HCT116 (cell line): ENCODE data around the gene QSOX1. TPM values are rescaled to one million over a fixed set of nuclear protein-coding genes. Genes with fewer than 3 reads are reported as not detected.

Source experiments
- ATAC-seq: fragments of 200-7000 bp; cut with Tn5 transposase; 2 replicates; pipeline ENCODE4 v1.9.1; 2020; ENCODE audit warnings: mild to moderate bottlenecking, moderate library complexity
- BruUV-seq: library from RNA; stranded (reverse); fragments of 400-500 nt; replicated peaks from 2 replicates; lab custom pipeline; 2021; lab: Mats Ljungman, UMichigan
- CTCF ChIA-PET: fragments of 300-600 bp; sonication (Branson Sonifier 250); formaldehyde crosslinking; loops from one replicate; lab custom pipeline; 2021; ENCODE audit warnings: antibody characterized with exemption; lab: Charles Lee
- POLR2A ChIA-PET: fragments of 300-600, 350-600 bp; sonication (Branson Sonifier 250); formaldehyde crosslinking; loops from one replicate; lab custom pipeline; 2021; ENCODE audit warnings: antibody characterized with exemption; lab: Charles Lee
- RAD21 ChIA-PET, 2 experiments: fragments of 300-600 bp; sonication (Branson Sonifier 250); formaldehyde crosslinking; loops; one replicate each; lab custom pipeline; 2023; ENCODE audit warnings: low total read pairs in 2 of 2; ENCODE audit not compliant: uncharacterized antibody in 2 of 2, unreplicated experiment in 2 of 2, low non-redundant PET in 1 of 2; lab: Charles Lee
- DNase-seq: peaks from one replicate; pipeline ENCODE4 v3.0.0-alpha.2; 2010; ENCODE audit warnings: low read depth, low spot score
- H2AFZ ChIP-seq: fragments of 200-600 bp; shearing (Covaris generic), sonication (generic); 2 replicates; pipeline ENCODE4 v1.6.1; 2017; ENCODE audit warnings: low read depth, mixed run types, mixed read lengths, antibody characterized with exemption, low read length; ENCODE audit not compliant: poor library complexity, severe bottlenecking
- H3K27ac ChIP-seq: 2 replicates; pipeline ENCODE4 v1.5.1; 2012; ENCODE audit warnings: low read depth, low read length
- H3K27me3 ChIP-seq: fragments of 200-600 bp; sonication (generic); 2 replicates; pipeline ENCODE4 v1.6.1; 2016; ENCODE audit warnings: mixed run types, low read length, mixed read lengths; ENCODE audit not compliant: insufficient read depth
- H3K36me3 ChIP-seq, 2 experiments: fragments of 200-500 bp in 1 of 2; fragments of 200-600 bp in 1 of 2; sonication (Bioruptor generic) in 1 of 2; sonication (generic) in 1 of 2; 2 replicates each; pipeline versions ENCODE4 v1.5.1 to v1.6.1; 2014 to 2016; ENCODE audit warnings: low read length in 2 of 2, inconsistent platforms in 1 of 2, mixed read lengths in 1 of 2, mixed run types in 1 of 2; ENCODE audit not compliant: insufficient read depth in 2 of 2, control insufficient read depth in 1 of 2
- H3K4me1 ChIP-seq, 2 experiments: fragments of 200-600 bp in 1 of 2; sonication (generic) in 1 of 2; 2 replicates each; pipeline versions ENCODE4 v1.5.1 to v1.6.1; 2012 to 2017; ENCODE audit warnings: low read length in 2 of 2, inconsistent platforms in 1 of 2, mild to moderate bottlenecking in 1 of 2, mixed read lengths in 1 of 2, mixed run types in 1 of 2, moderate library complexity in 1 of 2; ENCODE audit not compliant: insufficient read depth in 2 of 2, control insufficient read depth in 1 of 2
- H3K4me2 ChIP-seq: fragments of 200-600 bp; sonication (generic); 2 replicates; pipeline ENCODE4 v1.6.1; 2017; ENCODE audit warnings: mixed run types, low read length, mixed read lengths
- H3K4me3 ChIP-seq, 2 experiments: fragments of 200-600 bp in 1 of 2; sonication (generic) in 1 of 2; replicated peaks in 1 of 2; 2 replicates each; pipeline ENCODE4 v1.5.1; 2011 to 2016; ENCODE audit warnings: low read length in 2 of 2, control low read depth in 1 of 2, low read depth in 1 of 2, mild to moderate bottlenecking in 1 of 2, mixed read lengths in 1 of 2, mixed run types in 1 of 2
- H3K79me2 ChIP-seq: fragments of 200-600 bp; sonication (generic); 2 replicates; pipeline ENCODE4 v1.6.1; 2017; ENCODE audit warnings: mild to moderate bottlenecking, mixed run types, low read length, moderate library complexity, mixed read lengths; ENCODE audit not compliant: insufficient read depth
- H3K9ac ChIP-seq: fragments of 200-600 bp; sonication (generic); 2 replicates; pipeline ENCODE4 v1.6.1; 2016; ENCODE audit warnings: low read length, mixed read lengths
- H3K9me2 ChIP-seq: fragments of 200-600 bp; sonication (generic), shearing (Covaris generic); 2 replicates; pipeline ENCODE4 v1.6.1; 2017; ENCODE audit warnings: mixed run types, mild to moderate bottlenecking, moderate library complexity; ENCODE audit not compliant: insufficient read depth
- H3K9me3 ChIP-seq, 2 experiments: fragments of 200-500 bp in 1 of 2; fragments of 200-600 bp in 1 of 2; sonication (Bioruptor generic) in 1 of 2; sonication (generic) in 1 of 2; 2 replicates each; pipeline ENCODE4 v1.6.1; 2014 to 2017; ENCODE audit warnings: low read length in 2 of 2, mixed read lengths in 2 of 2, inconsistent platforms in 1 of 2, low read depth in 1 of 2, mild to moderate bottlenecking in 1 of 2, mixed run types in 1 of 2, moderate library complexity in 1 of 2; ENCODE audit not compliant: control insufficient read depth in 1 of 2, insufficient read depth in 1 of 2
- H4K20me1 ChIP-seq: fragments of 200-600 bp; sonication (generic), shearing (Covaris generic); 2 replicates; pipeline ENCODE4 v1.6.1; 2017; ENCODE audit warnings: mixed run types, mild to moderate bottlenecking, moderate library complexity; ENCODE audit not compliant: insufficient read depth
- CBX3 ChIP-seq: IDR thresholded peaks from 2 replicates; pipeline ENCODE4 v1.6.1; 2012; ENCODE audit warnings: low read depth
- EZH2 ChIP-seq: fragments of 200-600 bp; sonication (generic); IDR thresholded peaks from 2 replicates; pipeline ENCODE4 v1.6.1; 2017; ENCODE audit warnings: antibody characterized with exemption, mixed run types
- JUND ChIP-seq: IDR thresholded peaks from 2 replicates; pipeline ENCODE4 v1.6.1; 2012
- POLR2A ChIP-seq: IDR thresholded peaks from 2 replicates; pipeline ENCODE4 v1.7.0; 2011; ENCODE audit warnings: borderline replicate concordance; ENCODE audit not compliant: insufficient read depth, insufficient read length; ENCODE audit errors: extremely low read depth
- SIN3A ChIP-seq: IDR thresholded peaks from 2 replicates; pipeline ENCODE4 v1.6.1; 2012; ENCODE audit warnings: low read depth
- ZFX ChIP-seq: fragments of 450-650 bp; IDR thresholded peaks from 2 replicates; pipeline ENCODE4 v1.6.1; 2017
- intact Hi-C: fragments of 100-400 bp; cut with micrococcal nuclease; formaldehyde crosslinking; loops from 2 replicates; pipeline ENCODE4 v1.10.0; 2022
- total RNA-seq: library from RNA; stranded (reverse); gene quantifications from one replicate; pipeline ENCODE4 v1.2.1, GENCODE V29; 2021; ENCODE audit not compliant: unreplicated experiment
- TF ChIP-seq, protein P1 (sequence below): IDR thresholded peaks from 2 replicates; pipeline ENCODE4 v1.6.1; 2012
- TF ChIP-seq, protein P2 (sequence below): IDR thresholded peaks from 2 replicates; pipeline ENCODE4 v1.6.1; 2011; ENCODE audit warnings: mild to moderate bottlenecking, low read length, moderate library complexity; ENCODE audit not compliant: insufficient replicate concordance; ENCODE audit errors: extremely low read depth

The QSOX1 gene
- total RNA-seq, 1 experiment from 2014 or later, result 89.2 TPM

DNA sequence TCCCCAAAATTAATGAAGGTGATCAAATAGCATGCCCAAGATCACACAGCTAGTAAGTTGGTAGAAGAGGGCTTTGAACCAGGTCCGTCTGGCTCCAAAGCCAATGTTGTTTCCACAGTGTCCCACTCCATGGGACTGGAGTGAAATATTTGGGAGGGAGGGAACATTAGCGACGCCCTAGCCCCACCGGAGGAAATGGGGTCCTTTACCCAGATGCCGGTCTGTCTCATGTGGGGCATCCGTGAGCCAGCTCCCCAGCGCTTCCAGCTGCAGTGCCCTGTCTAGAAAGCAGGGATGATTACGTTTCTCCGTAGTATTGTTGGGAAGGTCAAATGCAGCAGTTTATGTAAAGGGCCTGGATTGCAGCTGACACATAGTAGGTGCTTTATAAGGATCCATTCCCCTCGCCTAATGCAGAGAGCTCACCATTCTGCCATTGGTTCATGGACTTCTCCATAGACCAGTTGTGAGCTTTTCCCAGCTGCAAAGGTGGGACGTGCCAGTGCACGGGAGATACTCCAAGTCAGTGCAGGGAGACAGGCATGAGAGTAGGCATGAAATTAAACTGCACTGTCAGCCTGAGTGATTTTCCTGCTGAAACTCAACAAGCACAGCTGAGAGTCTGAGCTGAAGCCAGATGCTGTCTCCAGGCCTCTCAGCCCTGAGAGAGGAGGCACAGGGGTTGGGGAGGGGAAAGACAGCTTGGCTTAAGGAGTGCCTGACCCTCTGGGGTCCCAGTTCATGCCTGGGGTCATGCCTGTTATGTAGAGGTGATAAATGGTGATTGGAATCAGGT, 24.7 kb downstream of the QSOX1 start:
- H2AFZ ChIP-seq, result no peak overlapping the region
- H3K4me3 ChIP-seq, result no peak overlapping the region
- intact Hi-C loops, result loop anchor here (1.0 kb wide), 2 partner anchors 312 to 369 kb away; no protein-coding TSS in a partner anchor
- H3K9ac ChIP-seq, result no peak overlapping the region
- H3K36me3 ChIP-seq, result no peaks in the 10 kb centered on the region; a peak in 1 of 4 replicates
- POLR2A ChIA-PET, result interaction anchor here (0.8 kb wide), 1 partner anchor 473 kb away, joined by 3 read pairs; no protein-coding TSS in a partner anchor
- H3K9me3 ChIP-seq, result no peaks in the 10 kb centered on the region
- no peaks in the 10 kb centered on the region for H3K79me2 ChIP-seq
- ATAC-seq, result peak; percentile 11; the same call in 1 of the 2 replicates
- H4K20me1 ChIP-seq, result no peaks in the 10 kb centered on the region
- DNase-seq, result no peak
- no peaks in the 10 kb centered on the region for H3K9me2 ChIP-seq
- H3K27ac ChIP-seq, result no peak overlapping the region
- H3K27me3 ChIP-seq, result no peaks in the 10 kb centered on the region
- TF ChIP-seq, protein P1, sequence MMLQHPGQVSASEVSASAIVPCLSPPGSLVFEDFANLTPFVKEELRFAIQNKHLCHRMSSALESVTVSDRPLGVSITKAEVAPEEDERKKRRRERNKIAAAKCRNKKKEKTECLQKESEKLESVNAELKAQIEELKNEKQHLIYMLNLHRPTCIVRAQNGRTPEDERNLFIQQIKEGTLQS, result no peak
- TF ChIP-seq ZFX (no peak), POLR2A (no peak), SIN3A (no peak), EZH2 (no peak), JUND (no peak), CBX3 (no peak)
- TF ChIP-seq, protein P2, sequence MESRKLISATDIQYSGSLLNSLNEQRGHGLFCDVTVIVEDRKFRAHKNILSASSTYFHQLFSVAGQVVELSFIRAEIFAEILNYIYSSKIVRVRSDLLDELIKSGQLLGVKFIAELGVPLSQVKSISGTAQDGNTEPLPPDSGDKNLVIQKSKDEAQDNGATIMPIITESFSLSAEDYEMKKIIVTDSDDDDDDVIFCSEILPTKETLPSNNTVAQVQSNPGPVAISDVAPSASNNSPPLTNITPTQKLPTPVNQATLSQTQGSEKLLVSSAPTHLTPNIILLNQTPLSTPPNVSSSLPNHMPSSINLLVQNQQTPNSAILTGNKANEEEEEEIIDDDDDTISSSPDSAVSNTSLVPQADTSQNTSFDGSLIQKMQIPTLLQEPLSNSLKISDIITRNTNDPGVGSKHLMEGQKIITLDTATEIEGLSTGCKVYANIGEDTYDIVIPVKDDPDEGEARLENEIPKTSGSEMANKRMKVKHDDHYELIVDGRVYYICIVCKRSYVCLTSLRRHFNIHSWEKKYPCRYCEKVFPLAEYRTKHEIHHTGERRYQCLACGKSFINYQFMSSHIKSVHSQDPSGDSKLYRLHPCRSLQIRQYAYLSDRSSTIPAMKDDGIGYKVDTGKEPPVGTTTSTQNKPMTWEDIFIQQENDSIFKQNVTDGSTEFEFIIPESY, result no peak
- RAD21 ChIA-PET, result interaction anchor here (0.7 to 1.7 kb wide), 6 partner anchors 8 to 473 kb away, joined by 3 to 6 read pairs (median 4); no protein-coding TSS in a partner anchor
- CTCF ChIA-PET, result interaction anchor here (0.7 to 5.0 kb wide), 11 partner anchors 9 to 478 kb away, joined by 3 to 41 read pairs (median 8); no protein-coding TSS in a partner anchor
- BruUV-seq, result no TSS peak
- no peaks in the 10 kb centered on the region for H3K4me1 ChIP-seq
- H3K4me2 ChIP-seq, result no peak overlapping the region
